Mononuclear cell (primary cell): Measurements from ENCODE around the gene ENGASE. TPM values are rescaled to one million over a fixed set of nuclear protein-coding genes. Genes with fewer than 3 reads are reported as not detected.

Source experiments
- H3K27me3 ChIP-seq: 2 replicates; pipeline ENCODE4 v1.6.0; 2011; ENCODE audit warnings: low read length, control low read depth; ENCODE audit not compliant: insufficient read depth
- H3K4me1 ChIP-seq: 2 replicates; pipeline ENCODE4 v1.5.1; 2011; ENCODE audit warnings: mild to moderate bottlenecking, low read length, control low read depth; ENCODE audit not compliant: insufficient read depth
- H3K4me3 ChIP-seq: 2 replicates; pipeline ENCODE4 v1.5.1; 2011; ENCODE audit warnings: mild to moderate bottlenecking, low read length, moderate library complexity
- H3K9me3 ChIP-seq: 2 replicates; pipeline ENCODE4 v1.5.1; 2011; ENCODE audit warnings: low read depth, mild to moderate bottlenecking, control low read depth, low read length
- total RNA-seq: library from RNA; depleted of rRNA; stranded (reverse); fragments of >200 nt; gene quantifications from one replicate; pipeline ENCODE4 v1.2.3, GENCODE V29; 2012

Gene ENGASE
- total RNA-seq, 1 donor: 25.2 TPM

- Histone ChIP-seq H3K9me3 (no peaks in the 10 kb centered on the region), H3K27me3 (no peaks in the 10 kb centered on the region), H3K4me3 (no peak overlapping the region), H3K4me1 (no peaks in the 10 kb centered on the region)
Observed at GRCh38 chr17:79045842-79046196, 28.8 kb upstream of the ENGASE start.

GRCh38 chr17:79046197-79046915 lies 28.3 kb upstream of the ENGASE start:
- H3K4me3 ChIP-seq: no peak overlapping the region
- no peaks in the 10 kb centered on the region for H3K27me3 ChIP-seq
- no peaks in the 10 kb centered on the region for H3K9me3 ChIP-seq
- no peaks in the 10 kb centered on the region for H3K4me1 ChIP-seq

- no peaks in the 10 kb centered on the region for H3K27me3 ChIP-seq
- no peaks in the 10 kb centered on the region for H3K9me3 ChIP-seq
- no peaks in the 10 kb centered on the region for H3K4me1 ChIP-seq
- H3K4me3 ChIP-seq: no peak overlapping the region
Observed at GRCh38 chr17:79046916-79047280, 27.7 kb upstream of the ENGASE start.

- H3K4me1 ChIP-seq: no peaks in the 10 kb centered on the region
- no peak overlapping the region for H3K4me3 ChIP-seq
- H3K27me3 ChIP-seq: no peaks in the 10 kb centered on the region
- H3K9me3 ChIP-seq: no peaks in the 10 kb centered on the region
Observed at GRCh38 chr17:79047291-79047920, 27.2 kb upstream of the ENGASE start.

- Histone ChIP-seq H3K4me1 (no peaks in the 10 kb centered on the region), H3K27me3 (no peaks in the 10 kb centered on the region), H3K9me3 (no peaks in the 10 kb centered on the region), H3K4me3 (no peak overlapping the region)
Observed at GRCh38 chr17:79047923-79048825, 26.4 kb upstream of the ENGASE start.

- H3K27me3 ChIP-seq: no peaks in the 10 kb centered on the region
Observed at GRCh38 chr17:79048826-79049755, 25.5 kb upstream of the ENGASE start.

GRCh38 chr17:79049821-79050220 lies 24.8 kb upstream of the ENGASE start:
- no peaks in the 10 kb centered on the region for H3K4me1 ChIP-seq
- H3K4me3 ChIP-seq: no peak overlapping the region
- no peaks in the 10 kb centered on the region for H3K27me3 ChIP-seq
- no peaks in the 10 kb centered on the region for H3K9me3 ChIP-seq

More at GRCh38 chr17:79048826-79049755, 25.5 kb upstream of the ENGASE start:
- H3K4me3 ChIP-seq: no peak overlapping the region
- no peaks in the 10 kb centered on the region for H3K4me1 ChIP-seq
- H3K9me3 ChIP-seq: no peaks in the 10 kb centered on the region

GRCh38 chr17:79050551-79050950 lies 24.1 kb upstream of the ENGASE start:
- H3K4me1 ChIP-seq: no peaks in the 10 kb centered on the region
- no peak overlapping the region for H3K4me3 ChIP-seq
- no peaks in the 10 kb centered on the region for H3K27me3 ChIP-seq
- no peaks in the 10 kb centered on the region for H3K9me3 ChIP-seq

GRCh38 chr17:79051306-79051705 lies 23.3 kb upstream of the ENGASE start:
- H3K4me1 ChIP-seq: no peaks in the 10 kb centered on the region
- no peak overlapping the region for H3K4me3 ChIP-seq
- H3K27me3 ChIP-seq: no peaks in the 10 kb centered on the region
- no peaks in the 10 kb centered on the region for H3K9me3 ChIP-seq

GRCh38 chr17:79052131-79052530 lies 22.5 kb upstream of the ENGASE start:
- no peaks in the 10 kb centered on the region for H3K4me1 ChIP-seq
- H3K4me3 ChIP-seq: no peak overlapping the region
- H3K9me3 ChIP-seq: no peaks in the 10 kb centered on the region
- H3K27me3 ChIP-seq: no peaks in the 10 kb centered on the region

GRCh38 chr17:79053251-79053925 lies 21.2 kb upstream of the ENGASE start:
- peaks cover 7% of the 10 kb centered on the region for H3K4me1 ChIP-seq
- H3K27me3 ChIP-seq: no peaks in the 10 kb centered on the region
- H3K9me3 ChIP-seq: no peaks in the 10 kb centered on the region
- no peak overlapping the region for H3K4me3 ChIP-seq

GRCh38 chr17:79054200-79054960 lies 20.2 kb upstream of the ENGASE start:
- Histone ChIP-seq H3K4me3 (no peak overlapping the region), H3K27me3 (no peaks in the 10 kb centered on the region), H3K4me1 (peaks cover 16% of the 10 kb centered on the region), H3K9me3 (no peaks in the 10 kb centered on the region)

- Histone ChIP-seq H3K4me1 (peaks cover 16% of the 10 kb centered on the region), H3K9me3 (no peaks in the 10 kb centered on the region), H3K4me3 (no peak overlapping the region), H3K27me3 (no peaks in the 10 kb centered on the region)
Observed at GRCh38 chr17:79055197-79055596, 19.4 kb upstream of the ENGASE start.
